OCI-LY3 (cell line): Measurements from ENCODE around the gene KRTDAP.

ENCODE experiments used
- H2AFZ ChIP-seq: fragments of 200-600, 300-600 bp; shearing (Covaris generic); 2 replicates; pipeline ENCODE4 v1.6.0; 2014; ENCODE audit warnings: antibody characterized with exemption, low read depth, low read length
- H3K27ac ChIP-seq: fragments of 200-600, 300-600 bp; sonication (generic); 2 replicates; pipeline ENCODE4 v1.5.1; 2014; ENCODE audit warnings: mild to moderate bottlenecking, low read length, moderate library complexity, mixed read lengths
- H3K27me3 ChIP-seq: fragments of 200-600, 300-600 bp; sonication (generic); 2 replicates; pipeline ENCODE4 v1.6.1; 2014; ENCODE audit warnings: low read depth, low read length, mixed read lengths
- H3K36me3 ChIP-seq: fragments of 200-600, 300-600 bp; sonication (generic); replicated peaks from 2 replicates; pipeline ENCODE3; 2014; ENCODE audit warnings: low read depth, low read length, mixed read lengths
- H3K4me1 ChIP-seq: fragments of 300-600, 200-600 bp; sonication (generic); 2 replicates; pipeline ENCODE4 v1.6.1; 2014; ENCODE audit warnings: low read length, mixed read lengths
- H3K4me2 ChIP-seq: fragments of 200-600, 300-600 bp; sonication (generic); 2 replicates; pipeline ENCODE4 v1.6.1; 2014; ENCODE audit warnings: low read length, mixed read lengths
- H3K4me3 ChIP-seq: fragments of 300-600, 200-600 bp; sonication (generic); 2 replicates; pipeline ENCODE4 v1.5.1; 2014; ENCODE audit warnings: antibody characterized with exemption, mild to moderate bottlenecking, low read length, moderate library complexity
- H3K79me2 ChIP-seq: fragments of 300-600, 200-600 bp; shearing (Covaris generic); 2 replicates; pipeline ENCODE4 v1.6.1; 2014; ENCODE audit warnings: mild to moderate bottlenecking, low read length, mixed read lengths
- H3K9ac ChIP-seq: fragments of 300-600, 200-600 bp; shearing (Covaris generic); 2 replicates; pipeline ENCODE4 v1.6.0; 2014; ENCODE audit warnings: mild to moderate bottlenecking, low read length, moderate library complexity
- H3K9me3 ChIP-seq: fragments of 200-600, 300-600 bp; shearing (Covaris generic); 2 replicates; pipeline ENCODE4 v1.6.1; 2014; ENCODE audit warnings: low read length, mixed read lengths; ENCODE audit not compliant: insufficient read depth
- H4K20me1 ChIP-seq: fragments of 200-600, 300-600 bp; sonication (generic); 2 replicates; pipeline ENCODE4 v1.6.1; 2016; ENCODE audit warnings: low read length, mixed read lengths; ENCODE audit not compliant: insufficient read depth
- EZH2phosphoT487 ChIP-seq: fragments of 200-600 bp; shearing (Covaris generic); IDR thresholded peaks from 2 replicates; pipeline ENCODE4 v1.6.1; 2018; ENCODE audit warnings: antibody characterized with exemption, mixed run types, low read depth
- TF ChIP-seq, protein P1 (sequence below): fragments of 200-600, 300-600 bp; sonication (generic); IDR thresholded peaks from 2 replicates; pipeline ENCODE4 v1.5.1; 2014; ENCODE audit warnings: antibody characterized with exemption, low read length, low read depth

KRTDAP gene

DNA sequence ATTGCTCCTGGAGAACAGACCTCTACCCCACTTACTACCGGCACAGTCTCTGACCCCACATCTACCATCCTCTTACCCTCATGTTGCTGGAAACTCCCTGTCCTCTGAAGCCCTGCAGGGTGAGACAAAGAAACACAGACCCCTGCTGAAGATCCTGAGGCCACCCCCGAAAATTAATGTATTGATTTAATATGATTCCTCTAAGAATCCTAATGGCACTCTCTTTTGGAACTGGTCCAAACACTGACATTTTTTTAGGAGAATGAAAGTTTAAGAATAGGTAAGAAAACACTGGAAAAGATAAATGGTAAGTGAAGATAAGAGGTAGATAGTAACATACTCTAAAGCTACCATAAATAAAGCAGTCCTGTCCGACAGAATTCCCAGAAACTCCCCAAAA is 17.9 kb upstream of the KRTDAP start:
- no peak overlapping the region for H3K4me3 ChIP-seq

DNA sequence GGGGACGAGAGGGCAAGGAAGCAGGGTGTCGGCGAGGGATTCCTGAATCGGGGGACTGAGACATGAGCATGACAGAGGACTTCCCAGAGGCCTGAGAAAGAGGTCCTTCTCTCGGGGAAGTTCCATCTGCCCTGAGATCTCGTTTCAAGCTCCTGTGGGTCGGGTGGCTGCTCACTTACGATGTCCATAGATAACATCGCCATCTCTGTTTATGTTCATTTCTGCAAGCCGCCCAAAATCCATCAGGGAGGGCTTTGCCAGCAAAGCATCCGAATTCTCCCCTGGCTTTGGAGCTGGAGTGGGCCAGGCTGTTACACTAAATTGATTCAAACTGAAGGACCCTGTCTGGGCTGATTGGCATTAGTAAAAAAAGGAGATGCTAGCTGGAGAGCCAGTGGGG is 17.3 kb upstream of the KRTDAP start:
- Histone ChIP-seq H3K9ac (no peak overlapping the region), H2AFZ (no peak overlapping the region), H3K36me3 (no peaks in the 10 kb centered on the region), H3K4me2 (no peak overlapping the region), H4K20me1 (no peaks in the 10 kb centered on the region), H3K4me3 (no peak overlapping the region), H3K79me2 (no peaks in the 10 kb centered on the region), H3K27me3 (peaks cover 63% of the 10 kb centered on the region), H3K4me1 (peaks cover 7% of the 10 kb centered on the region), H3K9me3 (no peaks in the 10 kb centered on the region), H3K27ac (no peak overlapping the region)
- TF ChIP-seq, protein P1, sequence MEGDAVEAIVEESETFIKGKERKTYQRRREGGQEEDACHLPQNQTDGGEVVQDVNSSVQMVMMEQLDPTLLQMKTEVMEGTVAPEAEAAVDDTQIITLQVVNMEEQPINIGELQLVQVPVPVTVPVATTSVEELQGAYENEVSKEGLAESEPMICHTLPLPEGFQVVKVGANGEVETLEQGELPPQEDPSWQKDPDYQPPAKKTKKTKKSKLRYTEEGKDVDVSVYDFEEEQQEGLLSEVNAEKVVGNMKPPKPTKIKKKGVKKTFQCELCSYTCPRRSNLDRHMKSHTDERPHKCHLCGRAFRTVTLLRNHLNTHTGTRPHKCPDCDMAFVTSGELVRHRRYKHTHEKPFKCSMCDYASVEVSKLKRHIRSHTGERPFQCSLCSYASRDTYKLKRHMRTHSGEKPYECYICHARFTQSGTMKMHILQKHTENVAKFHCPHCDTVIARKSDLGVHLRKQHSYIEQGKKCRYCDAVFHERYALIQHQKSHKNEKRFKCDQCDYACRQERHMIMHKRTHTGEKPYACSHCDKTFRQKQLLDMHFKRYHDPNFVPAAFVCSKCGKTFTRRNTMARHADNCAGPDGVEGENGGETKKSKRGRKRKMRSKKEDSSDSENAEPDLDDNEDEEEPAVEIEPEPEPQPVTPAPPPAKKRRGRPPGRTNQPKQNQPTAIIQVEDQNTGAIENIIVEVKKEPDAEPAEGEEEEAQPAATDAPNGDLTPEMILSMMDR = no peak
- TF ChIP-seq EZH2phosphoT487 = no peak

More for the DNA sequence above, 17.9 kb upstream of the KRTDAP start:
- Histone ChIP-seq H4K20me1 (no peaks in the 10 kb centered on the region), H3K27ac (no peak overlapping the region), H3K36me3 (no peaks in the 10 kb centered on the region), H3K4me2 (no peak overlapping the region), H3K9me3 (no peaks in the 10 kb centered on the region), H3K4me1 (peaks cover 7% of the 10 kb centered on the region), H3K27me3 (peaks cover 63% of the 10 kb centered on the region), H2AFZ (no peak overlapping the region), H3K79me2 (no peaks in the 10 kb centered on the region), H3K9ac (no peak overlapping the region)
- TF ChIP-seq, protein P1 = no peak
- TF ChIP-seq EZH2phosphoT487 = 0 out of 2 replicates have a peak, but pooled peaks have one; percentile 61

DNA sequence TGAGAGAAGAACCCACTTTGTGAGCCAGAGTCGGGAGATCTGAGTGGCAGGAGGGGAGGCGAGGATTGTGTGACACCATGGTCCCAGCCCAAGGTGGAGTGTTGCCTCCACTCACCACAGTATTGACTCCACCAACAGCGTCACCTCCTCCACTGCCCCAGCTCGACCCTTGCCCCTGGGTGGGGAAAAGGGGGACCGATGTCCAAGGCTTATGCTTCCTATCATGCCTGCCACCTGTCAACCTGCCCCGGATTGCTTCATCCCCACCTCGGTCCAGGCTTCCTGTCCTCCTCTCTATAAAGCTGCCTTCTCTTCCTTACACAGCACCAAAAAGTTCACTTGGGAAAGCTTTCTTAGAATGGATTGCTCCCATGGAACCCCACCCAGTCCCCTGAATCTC is 15.7 kb upstream of the KRTDAP start:
- no peaks in the 10 kb centered on the region for H3K79me2 ChIP-seq
- no peaks in the 10 kb centered on the region for H3K36me3 ChIP-seq
- no peak overlapping the region for H3K4me2 ChIP-seq
- H2AFZ ChIP-seq = no peak overlapping the region
- H3K9me3 ChIP-seq = no peaks in the 10 kb centered on the region
- peaks cover 72% of the 10 kb centered on the region for H3K27me3 ChIP-seq
- no peak overlapping the region for H3K9ac ChIP-seq
- peaks cover 7% of the 10 kb centered on the region for H3K4me1 ChIP-seq
- H3K27ac ChIP-seq = no peak overlapping the region
- TF ChIP-seq, protein P1 = no peak
- TF ChIP-seq EZH2phosphoT487 = no peak
- no peak overlapping the region for H3K4me3 ChIP-seq
- no peaks in the 10 kb centered on the region for H4K20me1 ChIP-seq

DNA sequence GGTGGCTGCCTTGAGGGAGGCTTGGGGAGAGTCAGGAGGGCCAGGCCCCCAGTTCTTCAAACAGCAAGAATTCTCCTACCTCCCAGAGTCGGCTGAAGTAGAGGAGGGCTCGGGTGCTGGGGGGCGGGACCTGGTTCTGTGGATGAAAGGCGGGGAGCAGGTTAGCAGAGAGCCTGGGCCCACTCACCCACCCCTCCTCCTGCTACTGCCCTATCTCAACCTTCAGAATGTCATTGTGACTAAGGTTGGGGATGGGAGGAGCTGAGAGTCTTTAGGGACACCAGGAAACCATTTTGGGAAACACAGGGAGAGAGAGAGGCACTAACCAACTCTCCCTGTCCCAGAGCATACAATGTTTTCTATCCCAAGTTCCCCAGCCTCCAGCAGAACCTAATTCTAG is 12.5 kb upstream of the KRTDAP start:
- H3K4me3 ChIP-seq = no peak overlapping the region
- no peak overlapping the region for H3K9ac ChIP-seq
- H3K9me3 ChIP-seq = no peaks in the 10 kb centered on the region
- no peaks in the 10 kb centered on the region for H3K79me2 ChIP-seq
- TF ChIP-seq, protein P1 = no peak
- no peak for TF ChIP-seq EZH2phosphoT487
- no peak overlapping the region for H3K4me2 ChIP-seq
- H2AFZ ChIP-seq = no peak overlapping the region
- H3K36me3 ChIP-seq = no peaks in the 10 kb centered on the region
- H3K27me3 ChIP-seq = peaks cover 77% of the 10 kb centered on the region
- no peak overlapping the region for H3K27ac ChIP-seq
- H3K4me1 ChIP-seq = no peaks in the 10 kb centered on the region
- no peaks in the 10 kb centered on the region for H4K20me1 ChIP-seq
